ENCODE results near the gene LMF1. TPM values are rescaled to one million over a fixed set of nuclear protein-coding genes. Genes with fewer than 3 reads are reported as not detected.

LMF1 gene
- total RNA-seq, 1 experiment from 2014 or later = 13.5 TPM

GRCh38 chr16:1011316-1012082 lies 40.7 kb upstream of the LMF1 start:
- ATAC-seq = no peak
- no peaks in the 10 kb centered on the region for H3K4me1 ChIP-seq (ENCODE audit: insufficient read depth, low read length)
- no peak for DNase-seq
- no peak overlapping the region for H3K4me3 ChIP-seq (ENCODE audit: low read length)
- intact Hi-C loops (cut with micrococcal nuclease) = no loop called here
- H3K27ac ChIP-seq (ENCODE audit: low read length) = no peak overlapping the region
- ChIA-PET CTCF (no interaction called here), POLR2A (ENCODE audit: unreplicated experiment) (no interaction called here)
- H4K20me1 ChIP-seq (ENCODE audit: low read length) = no peaks in the 10 kb centered on the region
- BruUV-seq (replicated peaks) = no TSS peak
- no peaks in the 10 kb centered on the region for H3K9me2 ChIP-seq (replicated peaks; ENCODE audit: low read length)
- H3K4me2 ChIP-seq (ENCODE audit: low read length) = no peak overlapping the region
- no peak overlapping the region for H2AFZ ChIP-seq (ENCODE audit: low read length)
- no peak overlapping the region for H3K9ac ChIP-seq (ENCODE audit: low read length)
- no peaks in the 10 kb centered on the region for H3F3A ChIP-seq (ENCODE audit: low read length, unreplicated experiment)
- no peaks in the 10 kb centered on the region for H3K79me2 ChIP-seq (ENCODE audit: low read length)
- H3K27me3 ChIP-seq (ENCODE audit: low read length) = peaks cover 33% of the 10 kb centered on the region
- no peak for TF ChIP-seq EZH2phosphoT487 (IDR thresholded peaks at IDR 0.05; ENCODE audit: borderline replicate concordance, low read length)
- no peaks in the 10 kb centered on the region for H3K9me3 ChIP-seq (ENCODE audit: low read length)
- H3K36me3 ChIP-seq (ENCODE audit: low read depth, low read length) = no peaks in the 10 kb centered on the region

GRCh38 chr16:1010815-1011214 lies 40.0 kb upstream of the LMF1 start:
- CTCF ChIA-PET = no interaction called here
- Histone ChIP-seq H3K36me3 (ENCODE audit: low read depth, low read length) (no peaks in the 10 kb centered on the region), H3K27ac (ENCODE audit: low read length) (no peak overlapping the region), H3K9ac (ENCODE audit: low read length) (no peak overlapping the region), H3F3A (ENCODE audit: low read length, unreplicated experiment) (no peaks in the 10 kb centered on the region), H3K9me3 (ENCODE audit: low read length) (no peaks in the 10 kb centered on the region), H3K4me1 (ENCODE audit: insufficient read depth, low read length) (no peaks in the 10 kb centered on the region), H2AFZ (ENCODE audit: low read length) (no peak overlapping the region), H4K20me1 (ENCODE audit: low read length) (no peaks in the 10 kb centered on the region), H3K4me2 (ENCODE audit: low read length) (no peak overlapping the region), H3K4me3 (ENCODE audit: low read length) (no peak overlapping the region), H3K27me3 (ENCODE audit: low read length) (peaks cover 33% of the 10 kb centered on the region), H3K9me2 (replicated peaks; ENCODE audit: low read length) (no peaks in the 10 kb centered on the region), H3K79me2 (ENCODE audit: low read length) (no peaks in the 10 kb centered on the region)
- TF ChIP-seq EZH2phosphoT487 (IDR thresholded peaks at IDR 0.05; ENCODE audit: borderline replicate concordance, low read length) = no peak
- TF ChIP-seq EZH2 (IDR thresholded peaks at IDR 0.05; ENCODE audit: low read length, unreplicated experiment) = no peak
- no peak for TF ChIP-seq CTCF (conservative IDR thresholded peaks at IDR 0.05; ENCODE audit: low read depth, low read length)
- POLR2A ChIA-PET (ENCODE audit: unreplicated experiment) = no interaction called here
- ATAC-seq = no peak
- DNase-seq = no peak
- BruUV-seq (replicated peaks) = no TSS peak
- intact Hi-C loops (cut with micrococcal nuclease) = no loop called here

- no peaks in the 10 kb centered on the region for H3K4me1 ChIP-seq (ENCODE audit: insufficient read depth, low read length)
- no peak overlapping the region for H3K27ac ChIP-seq (ENCODE audit: low read length)
- no peaks in the 10 kb centered on the region for H3F3A ChIP-seq (ENCODE audit: low read length, unreplicated experiment)
- no peaks in the 10 kb centered on the region for H3K9me2 ChIP-seq (replicated peaks; ENCODE audit: low read length)
- H3K27me3 ChIP-seq (ENCODE audit: low read length) = peaks cover 33% of the 10 kb centered on the region
- no peaks in the 10 kb centered on the region for H3K79me2 ChIP-seq (ENCODE audit: low read length)
- no TSS peak for BruUV-seq (replicated peaks)
- TF ChIP-seq EZH2phosphoT487 (IDR thresholded peaks at IDR 0.05; ENCODE audit: borderline replicate concordance, low read length) (no peak), EZH2 (IDR thresholded peaks at IDR 0.05; ENCODE audit: low read length, unreplicated experiment) (no peak)
- no peak for DNase-seq
- intact Hi-C loops (cut with micrococcal nuclease) = no loop called here
- no peak overlapping the region for H3K4me2 ChIP-seq (ENCODE audit: low read length)
- CTCF ChIA-PET = no interaction called here
- no peak for ATAC-seq
- no peaks in the 10 kb centered on the region for H3K36me3 ChIP-seq (ENCODE audit: low read depth, low read length)
- no peaks in the 10 kb centered on the region for H4K20me1 ChIP-seq (ENCODE audit: low read length)
- H3K9ac ChIP-seq (ENCODE audit: low read length) = no peak overlapping the region
- no peak overlapping the region for H2AFZ ChIP-seq (ENCODE audit: low read length)
- H3K9me3 ChIP-seq (ENCODE audit: low read length) = no peaks in the 10 kb centered on the region
- H3K4me3 ChIP-seq (ENCODE audit: low read length) = no peak overlapping the region
- POLR2A ChIA-PET (ENCODE audit: unreplicated experiment) = no interaction called here
These were observed 39.5 kb upstream of the LMF1 start for GRCh38 chr16:1010251-1010650.
